Activated CD4-positive, alpha-beta T cell treated with anti-CD3 and anti-CD28 coated beads for 4 hours (primary cell): Measurements from ENCODE around the gene TBC1D3B.
"Not testable (repeated sequence)": the region's sequence is repeated elsewhere in the genome, so short reads cannot be mapped to it uniquely, and the experiment has no call there.

Experiments used
- DNase-seq, 2 donors: peaks; one replicate each; pipeline ENCODE4 v3.0.0-alpha.2; 2020

TBC1D3B gene

DNA sequence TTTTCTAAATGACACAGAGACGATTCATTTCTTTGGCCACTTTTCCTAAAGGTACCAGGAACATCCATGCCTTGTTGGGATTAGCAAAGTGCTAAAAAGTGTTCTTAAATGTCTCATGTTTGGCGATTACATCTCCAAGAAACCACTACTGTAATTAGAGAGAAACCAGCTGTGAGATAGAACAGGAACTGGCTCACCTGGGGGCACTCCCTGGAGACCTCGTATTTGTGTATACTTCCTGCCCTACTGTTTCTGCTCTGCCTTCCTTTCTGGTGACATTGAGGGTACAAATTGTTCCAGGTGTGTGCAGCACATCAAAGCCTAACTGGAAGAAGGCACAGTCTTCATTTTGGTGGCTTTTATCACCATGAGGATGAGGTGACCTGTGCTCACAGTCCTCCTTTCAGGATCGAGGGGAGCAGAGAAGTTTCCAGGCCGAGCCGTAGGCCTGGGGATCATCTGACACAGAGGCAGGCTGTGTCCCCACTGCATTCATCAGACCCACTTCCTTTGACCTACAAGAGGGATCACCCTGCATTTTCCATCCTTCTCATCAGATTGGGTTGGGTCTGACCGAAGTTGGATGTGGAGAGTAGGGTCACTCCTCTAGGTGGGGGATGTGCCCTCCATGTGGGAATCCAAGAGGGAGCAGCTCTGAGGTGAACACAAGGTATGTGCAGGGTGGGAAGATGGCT lies 49.1 kb downstream of the TBC1D3B start:
- DNase-seq, result no peak

DNA sequence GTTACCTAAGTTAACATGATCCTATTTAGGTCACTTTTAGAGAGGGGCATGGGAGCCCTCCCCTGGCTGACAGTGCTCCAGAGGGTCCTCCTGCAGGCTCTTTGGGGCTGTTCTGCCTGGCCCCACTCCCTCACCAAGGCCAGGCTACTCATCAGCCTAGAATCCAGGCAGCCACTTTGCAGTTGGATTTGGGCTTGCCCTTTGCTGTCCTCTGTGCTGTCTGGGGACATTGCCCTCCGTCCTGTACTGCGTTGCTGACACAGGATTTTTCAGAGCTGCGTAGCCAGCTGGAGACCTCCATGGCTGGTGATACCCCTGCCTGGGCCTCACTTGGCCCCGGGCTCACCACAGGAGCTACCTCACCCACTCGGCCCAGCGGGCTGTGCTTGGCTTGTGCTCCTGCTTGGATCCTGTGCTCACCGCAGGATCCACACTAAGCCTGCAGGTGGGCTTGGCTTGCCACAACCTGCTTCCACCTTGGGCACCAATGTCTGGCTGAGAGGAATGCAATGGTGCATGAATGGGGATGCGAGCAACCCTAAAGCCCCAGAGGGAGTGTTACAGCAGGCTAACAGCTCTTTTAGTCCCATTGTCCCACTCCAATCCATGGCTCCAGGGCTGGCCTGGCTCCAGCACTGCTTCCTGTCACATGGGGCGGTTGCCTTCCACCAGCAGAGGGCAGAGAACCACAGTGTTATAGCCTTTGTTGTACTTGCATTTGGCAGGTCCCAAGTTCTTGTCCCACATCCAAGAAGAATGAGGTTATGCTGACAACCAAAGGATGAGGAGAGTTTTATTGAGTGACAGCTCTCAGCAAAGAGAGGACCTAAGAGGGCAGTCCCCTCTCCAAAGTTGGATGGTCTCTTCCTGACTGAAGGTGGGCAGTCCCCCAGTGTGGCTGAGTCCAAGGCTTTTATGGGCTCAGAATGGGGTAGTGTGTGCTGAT lies 51.3 kb downstream of the TBC1D3B start:
- no peak for DNase-seq

DNA sequence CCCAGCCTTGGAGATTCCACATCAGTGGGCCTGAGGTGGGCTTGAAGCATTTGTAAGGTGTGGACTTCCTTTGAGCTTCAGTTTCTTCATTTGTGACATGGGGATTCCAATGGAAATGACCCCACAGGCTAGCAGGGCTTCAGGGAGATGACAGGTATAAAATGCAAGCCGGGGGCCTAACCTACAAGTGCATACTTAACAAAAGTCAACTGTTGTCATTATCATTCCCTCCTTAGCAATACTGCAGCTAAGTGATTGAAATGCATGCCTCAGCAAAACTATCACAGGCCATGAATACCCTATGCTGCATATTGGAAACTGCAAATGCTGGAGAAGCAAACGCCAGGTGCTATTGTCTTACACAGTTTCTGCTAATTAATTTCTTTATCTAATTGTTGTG lies 53.0 kb downstream of the TBC1D3B start:
- DNase-seq, result no peak

DNA sequence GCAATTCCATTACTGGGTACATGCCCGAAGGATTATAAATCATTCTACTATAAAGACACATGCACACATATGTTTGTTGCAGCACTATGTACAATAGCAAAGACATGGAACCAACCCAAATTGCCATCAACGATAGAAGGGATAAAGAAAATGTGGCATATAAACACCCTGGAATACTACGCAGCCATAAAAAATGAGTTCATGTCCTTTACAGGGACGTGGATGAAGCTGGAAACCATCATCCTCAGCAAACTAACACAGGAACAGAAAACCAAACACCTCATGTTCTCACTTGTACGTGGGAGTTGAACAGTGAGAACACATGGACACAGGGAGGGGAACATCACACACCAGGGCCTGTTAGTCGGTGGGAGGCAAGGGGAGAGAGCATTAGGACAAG lies 55.3 kb downstream of the TBC1D3B start:
- not testable (repeated sequence) for DNase-seq

DNA sequence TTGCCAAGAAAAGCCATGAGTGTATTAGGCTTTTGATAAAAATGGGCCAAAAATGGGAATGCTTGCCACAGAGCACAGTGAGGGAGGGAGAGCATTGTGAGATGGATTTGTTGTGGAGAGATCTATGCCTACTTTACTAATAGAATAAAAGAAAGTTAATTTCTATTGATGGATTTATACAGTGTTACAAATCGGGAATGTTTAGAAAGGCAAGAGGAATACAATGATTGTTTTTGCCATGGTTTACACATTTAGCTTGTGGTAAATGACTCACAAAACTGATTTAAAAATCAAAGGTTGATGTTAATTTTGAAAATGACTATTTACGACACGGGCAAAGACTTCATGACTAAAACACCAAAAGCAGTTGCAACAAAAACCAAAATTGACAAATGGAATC lies 56.2 kb downstream of the TBC1D3B start:
- no peak for DNase-seq

DNA sequence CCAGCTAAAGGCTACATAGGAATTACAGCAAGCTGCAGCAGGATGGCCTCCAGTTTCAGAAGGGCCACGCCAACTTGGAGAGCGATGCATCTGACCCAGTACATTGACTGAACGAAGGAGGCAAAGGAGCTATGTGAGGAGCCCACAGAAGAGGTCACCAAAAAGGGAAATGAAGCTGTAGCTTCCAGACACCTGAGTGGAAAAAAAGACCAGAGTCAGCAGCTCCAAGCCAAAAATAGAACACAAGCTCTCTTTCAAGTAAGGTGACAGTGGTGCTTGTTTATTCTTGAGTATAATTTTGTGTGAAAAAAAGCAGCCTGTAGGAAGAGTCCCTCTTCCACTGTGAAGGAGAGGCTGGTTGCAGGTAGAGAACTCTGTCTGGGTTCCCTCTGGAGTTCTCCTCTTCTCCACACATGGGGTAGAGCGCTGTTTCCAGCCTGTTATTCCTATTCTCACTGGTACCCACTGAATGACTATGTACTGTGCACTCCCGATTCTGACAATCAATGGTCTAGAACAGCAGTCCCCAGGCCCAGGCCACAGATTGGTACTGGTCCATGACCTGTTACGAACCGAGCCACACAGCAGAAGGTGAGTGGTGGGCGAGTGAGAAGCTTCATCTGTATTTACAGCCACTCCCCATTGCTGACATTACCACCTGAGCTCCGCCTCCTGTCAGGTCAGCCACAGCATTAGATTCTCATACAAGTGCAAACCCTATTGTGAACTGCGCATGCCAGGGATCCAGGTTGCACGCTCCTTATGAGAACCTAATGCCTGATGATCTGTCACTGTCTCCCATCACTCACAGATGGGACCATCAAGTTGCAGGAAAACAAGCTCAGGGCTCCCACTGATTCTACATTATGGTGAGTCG lies 57.7 kb downstream of the TBC1D3B start:
- no peak for DNase-seq

DNA sequence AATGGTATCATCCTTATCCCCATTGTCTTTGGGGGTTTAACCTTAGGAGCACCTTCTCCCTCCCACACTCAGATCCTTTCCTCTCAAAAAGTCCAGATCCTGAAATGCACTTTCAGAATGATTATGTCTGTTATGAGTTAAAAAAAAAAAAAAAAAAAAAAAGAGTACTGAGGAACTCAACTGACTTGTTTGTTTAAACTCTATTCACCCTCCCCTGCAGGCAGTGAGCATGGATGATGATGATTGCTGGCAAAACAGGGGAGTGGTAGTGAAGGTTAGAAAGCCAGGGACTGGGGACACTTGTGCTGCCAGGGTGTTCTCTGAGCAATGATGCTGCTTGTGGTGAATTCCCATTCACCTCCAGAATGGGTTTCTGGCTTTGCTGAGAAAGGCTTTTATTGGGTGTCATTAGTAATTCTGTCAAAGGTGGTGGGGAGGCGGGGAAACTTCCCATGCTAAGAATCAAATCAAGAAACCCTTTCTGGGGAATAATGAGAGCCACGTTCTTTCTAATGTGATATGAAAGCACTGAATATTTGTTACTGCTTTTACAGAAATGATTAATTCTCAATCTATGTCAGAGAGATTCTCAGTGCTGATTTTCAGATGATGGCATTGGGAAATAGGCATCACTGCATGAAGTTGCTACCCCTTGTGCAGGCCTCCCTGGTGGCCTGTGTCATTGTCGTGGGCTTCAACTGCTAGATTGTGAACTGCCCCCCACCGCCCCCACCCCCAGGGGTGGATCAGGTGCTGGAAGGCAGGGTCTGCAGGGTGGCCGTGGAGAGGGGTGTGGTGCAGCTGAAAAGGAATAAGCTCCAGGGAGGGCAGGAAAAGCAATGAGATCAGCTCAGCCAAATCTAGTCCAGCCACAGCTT lies 58.7 kb downstream of the TBC1D3B start:
- no peak for DNase-seq
